ENCODE results near the gene SEMA4C. TPM values are rescaled to one million over a fixed set of nuclear protein-coding genes. Genes with fewer than 3 reads are reported as not detected.

Gene SEMA4C
- total and polyA plus RNA-seq, 9 of the 15 experiments (the other 6 are each of a cell fraction or from before 2014, with no cell fraction given), result 0.32 to 59.7 (median 23.9) TPM

DNA sequence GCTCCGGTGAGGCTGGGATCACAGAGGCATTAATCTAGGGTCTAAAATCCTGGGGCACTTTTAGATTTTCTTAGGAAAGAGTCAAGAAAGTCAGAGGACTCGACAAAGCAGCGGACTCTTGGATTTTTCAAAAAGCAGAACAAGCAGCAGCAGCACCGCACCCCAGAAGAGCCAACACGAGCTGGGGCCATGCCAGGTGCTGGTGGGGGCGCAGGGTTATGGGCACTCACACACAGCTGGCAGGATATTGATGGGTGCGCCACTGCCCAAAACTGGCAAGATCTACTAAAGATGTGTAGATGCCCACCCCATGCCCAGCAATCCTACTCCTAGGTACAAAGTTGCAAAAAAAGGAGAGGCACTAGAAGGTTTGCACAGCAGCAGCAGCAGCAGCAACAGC, 33.9 kb upstream of the SEMA4C start (continued):
- TF ChIP-seq, protein P1, sequence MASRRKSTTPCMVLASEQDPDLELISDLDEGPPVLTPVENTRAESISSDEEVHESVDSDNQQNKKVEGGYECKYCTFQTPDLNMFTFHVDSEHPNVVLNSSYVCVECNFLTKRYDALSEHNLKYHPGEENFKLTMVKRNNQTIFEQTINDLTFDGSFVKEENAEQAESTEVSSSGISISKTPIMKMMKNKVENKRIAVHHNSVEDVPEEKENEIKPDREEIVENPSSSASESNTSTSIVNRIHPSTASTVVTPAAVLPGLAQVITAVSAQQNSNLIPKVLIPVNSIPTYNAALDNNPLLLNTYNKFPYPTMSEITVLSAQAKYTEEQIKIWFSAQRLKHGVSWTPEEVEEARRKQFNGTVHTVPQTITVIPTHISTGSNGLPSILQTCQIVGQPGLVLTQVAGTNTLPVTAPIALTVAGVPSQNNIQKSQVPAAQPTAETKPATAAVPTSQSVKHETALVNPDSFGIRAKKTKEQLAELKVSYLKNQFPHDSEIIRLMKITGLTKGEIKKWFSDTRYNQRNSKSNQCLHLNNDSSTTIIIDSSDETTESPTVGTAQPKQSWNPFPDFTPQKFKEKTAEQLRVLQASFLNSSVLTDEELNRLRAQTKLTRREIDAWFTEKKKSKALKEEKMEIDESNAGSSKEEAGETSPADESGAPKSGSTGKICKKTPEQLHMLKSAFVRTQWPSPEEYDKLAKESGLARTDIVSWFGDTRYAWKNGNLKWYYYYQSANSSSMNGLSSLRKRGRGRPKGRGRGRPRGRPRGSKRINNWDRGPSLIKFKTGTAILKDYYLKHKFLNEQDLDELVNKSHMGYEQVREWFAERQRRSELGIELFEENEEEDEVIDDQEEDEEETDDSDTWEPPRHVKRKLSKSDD (conservative IDR thresholded peaks at IDR 0.05; ENCODE audit: low read length), result no peak
- no peak for TF ChIP-seq SAFB (IDR thresholded peaks at IDR 0.05; ENCODE audit: borderline replicate concordance, low read depth, low read length)
- TF ChIP-seq, protein P2, sequence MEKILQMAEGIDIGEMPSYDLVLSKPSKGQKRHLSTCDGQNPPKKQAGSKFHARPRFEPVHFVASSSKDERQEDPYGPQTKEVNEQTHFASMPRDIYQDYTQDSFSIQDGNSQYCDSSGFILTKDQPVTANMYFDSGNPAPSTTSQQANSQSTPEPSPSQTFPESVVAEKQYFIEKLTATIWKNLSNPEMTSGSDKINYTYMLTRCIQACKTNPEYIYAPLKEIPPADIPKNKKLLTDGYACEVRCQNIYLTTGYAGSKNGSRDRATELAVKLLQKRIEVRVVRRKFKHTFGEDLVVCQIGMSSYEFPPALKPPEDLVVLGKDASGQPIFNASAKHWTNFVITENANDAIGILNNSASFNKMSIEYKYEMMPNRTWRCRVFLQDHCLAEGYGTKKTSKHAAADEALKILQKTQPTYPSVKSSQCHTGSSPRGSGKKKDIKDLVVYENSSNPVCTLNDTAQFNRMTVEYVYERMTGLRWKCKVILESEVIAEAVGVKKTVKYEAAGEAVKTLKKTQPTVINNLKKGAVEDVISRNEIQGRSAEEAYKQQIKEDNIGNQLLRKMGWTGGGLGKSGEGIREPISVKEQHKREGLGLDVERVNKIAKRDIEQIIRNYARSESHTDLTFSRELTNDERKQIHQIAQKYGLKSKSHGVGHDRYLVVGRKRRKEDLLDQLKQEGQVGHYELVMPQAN (IDR thresholded peaks at IDR 0.05; ENCODE audit: borderline replicate concordance), result no peak
- TF ChIP-seq, protein P3, sequence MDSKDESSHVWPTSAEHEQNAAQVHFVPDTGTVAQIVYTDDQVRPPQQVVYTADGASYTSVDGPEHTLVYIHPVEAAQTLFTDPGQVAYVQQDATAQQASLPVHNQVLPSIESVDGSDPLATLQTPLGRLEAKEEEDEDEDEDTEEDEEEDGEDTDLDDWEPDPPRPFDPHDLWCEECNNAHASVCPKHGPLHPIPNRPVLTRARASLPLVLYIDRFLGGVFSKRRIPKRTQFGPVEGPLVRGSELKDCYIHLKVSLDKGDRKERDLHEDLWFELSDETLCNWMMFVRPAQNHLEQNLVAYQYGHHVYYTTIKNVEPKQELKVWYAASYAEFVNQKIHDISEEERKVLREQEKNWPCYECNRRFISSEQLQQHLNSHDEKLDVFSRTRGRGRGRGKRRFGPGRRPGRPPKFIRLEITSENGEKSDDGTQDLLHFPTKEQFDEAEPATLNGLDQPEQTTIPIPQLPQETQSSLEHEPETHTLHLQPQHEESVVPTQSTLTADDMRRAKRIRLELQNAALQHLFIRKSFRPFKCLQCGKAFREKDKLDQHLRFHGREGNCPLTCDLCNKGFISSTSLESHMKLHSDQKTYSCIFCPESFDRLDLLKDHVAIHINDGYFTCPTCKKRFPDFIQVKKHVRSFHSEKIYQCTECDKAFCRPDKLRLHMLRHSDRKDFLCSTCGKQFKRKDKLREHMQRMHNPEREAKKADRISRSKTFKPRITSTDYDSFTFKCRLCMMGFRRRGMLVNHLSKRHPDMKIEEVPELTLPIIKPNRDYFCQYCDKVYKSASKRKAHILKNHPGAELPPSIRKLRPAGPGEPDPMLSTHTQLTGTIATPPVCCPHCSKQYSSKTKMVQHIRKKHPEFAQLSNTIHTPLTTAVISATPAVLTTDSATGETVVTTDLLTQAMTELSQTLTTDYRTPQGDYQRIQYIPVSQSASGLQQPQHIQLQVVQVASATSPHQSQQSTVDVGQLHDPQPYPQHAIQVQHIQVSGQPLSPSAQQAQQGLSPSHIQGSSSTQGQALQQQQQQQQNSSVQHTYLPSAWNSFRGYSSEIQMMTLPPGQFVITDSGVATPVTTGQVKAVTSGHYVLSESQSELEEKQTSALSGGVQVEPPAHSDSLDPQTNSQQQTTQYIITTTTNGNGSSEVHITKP (IDR thresholded peaks at IDR 0.05; ENCODE audit: partially characterized antibody), result no peak
